ENCODE results near the gene PRKCZ. TPM values are rescaled to one million over a fixed set of nuclear protein-coding genes. Genes with fewer than 3 reads are reported as not detected.
A peak's percentile ranks its signal among the peaks of the same experiment; 100 is the strongest.

PRKCZ gene
- total and polyA plus RNA-seq, 9 of the 15 experiments (the other 6 are each of a cell fraction or from before 2014, with no cell fraction given): 0.07 to 3.1 (median 1.3) TPM

DNA sequence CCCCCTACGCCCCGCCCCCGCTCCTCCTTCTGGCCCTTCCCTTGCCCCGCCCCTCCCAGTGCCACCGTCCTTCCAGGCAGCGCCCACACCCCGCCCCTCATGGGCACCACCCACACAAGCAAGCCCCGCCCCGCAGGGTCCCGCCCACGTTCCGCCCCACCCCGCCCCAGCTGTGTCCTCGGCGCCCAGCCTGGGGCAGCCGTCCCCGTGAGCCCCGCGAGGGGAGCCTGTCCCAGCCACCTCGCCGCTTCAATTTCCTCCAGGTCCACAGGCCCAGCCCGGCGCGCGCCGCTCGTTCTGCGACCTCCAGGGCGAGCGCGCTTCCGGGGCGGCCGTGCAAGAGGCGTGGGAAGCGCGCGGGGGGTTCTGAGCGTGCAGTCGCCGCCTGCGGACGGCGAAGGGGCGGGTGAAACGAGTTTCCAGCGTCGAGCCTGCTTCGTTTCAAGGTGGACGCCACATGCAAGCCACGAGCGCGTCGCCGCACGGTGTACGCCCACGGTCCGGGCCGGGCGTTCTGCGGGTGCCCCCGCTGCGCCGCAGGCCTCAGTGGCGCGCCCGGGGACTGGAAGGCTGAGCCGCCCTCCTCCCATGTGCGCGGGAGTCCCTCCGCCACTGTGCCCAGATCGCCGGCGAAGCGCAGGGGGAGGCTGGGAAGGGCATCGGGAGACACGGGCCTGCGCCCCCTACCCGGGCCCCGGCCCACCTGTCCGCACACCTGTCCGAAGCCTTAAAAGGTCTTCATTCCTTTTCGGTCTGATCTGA is 155.2 kb downstream of the PRKCZ start (continued):
- TF ChIP-seq, protein P1, sequence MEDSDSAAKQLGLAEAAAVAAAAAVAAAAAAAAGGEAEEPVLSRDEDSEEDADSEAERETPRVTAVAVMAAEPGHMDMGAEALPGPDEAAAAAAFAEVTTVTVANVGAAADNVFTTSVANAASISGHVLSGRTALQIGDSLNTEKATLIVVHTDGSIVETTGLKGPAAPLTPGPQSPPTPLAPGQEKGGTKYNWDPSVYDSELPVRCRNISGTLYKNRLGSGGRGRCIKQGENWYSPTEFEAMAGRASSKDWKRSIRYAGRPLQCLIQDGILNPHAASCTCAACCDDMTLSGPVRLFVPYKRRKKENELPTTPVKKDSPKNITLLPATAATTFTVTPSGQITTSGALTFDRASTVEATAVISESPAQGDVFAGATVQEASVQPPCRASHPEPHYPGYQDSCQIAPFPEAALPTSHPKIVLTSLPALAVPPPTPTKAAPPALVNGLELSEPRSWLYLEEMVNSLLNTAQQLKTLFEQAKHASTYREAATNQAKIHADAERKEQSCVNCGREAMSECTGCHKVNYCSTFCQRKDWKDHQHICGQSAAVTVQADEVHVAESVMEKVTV (CRISPR knock-in tag; IDR thresholded peaks at IDR 0.05): no peak
- TF ChIP-seq MECOM (CRISPR knock-in tag; IDR thresholded peaks at IDR 0.05) (no peak), EWSR1 (IDR thresholded peaks at IDR 0.05; ENCODE audit: borderline replicate concordance, low read depth, partially characterized antibody) (no peak), GATAD2A (IDR thresholded peaks at IDR 0.05) (no peak), ASH1L (IDR thresholded peaks at IDR 0.05; ENCODE audit: borderline replicate concordance, low read depth, partially characterized antibody) (no peak), ZNF717 (CRISPR knock-in tag; IDR thresholded peaks at IDR 0.05) (no peak), NFXL1 (CRISPR knock-in tag; IDR thresholded peaks at IDR 0.05) (0 out of 2 replicates have a peak, but pooled peaks have one; percentile 46), ARID2 (IDR thresholded peaks at IDR 0.05) (no peak), RHOXF2B (CRISPR knock-in tag; conservative IDR thresholded peaks at IDR 0.05) (no peak), ZNF431 (CRISPR knock-in tag; IDR thresholded peaks at IDR 0.05) (peak; percentile 85), SMAD4 (CRISPR knock-in tag; conservative IDR thresholded peaks at IDR 0.05) (peak; percentile 87), MED1 (CRISPR knock-in tag; IDR thresholded peaks at IDR 0.05; ENCODE audit: borderline replicate concordance) (no peak)
- TF ChIP-seq, protein P2, sequence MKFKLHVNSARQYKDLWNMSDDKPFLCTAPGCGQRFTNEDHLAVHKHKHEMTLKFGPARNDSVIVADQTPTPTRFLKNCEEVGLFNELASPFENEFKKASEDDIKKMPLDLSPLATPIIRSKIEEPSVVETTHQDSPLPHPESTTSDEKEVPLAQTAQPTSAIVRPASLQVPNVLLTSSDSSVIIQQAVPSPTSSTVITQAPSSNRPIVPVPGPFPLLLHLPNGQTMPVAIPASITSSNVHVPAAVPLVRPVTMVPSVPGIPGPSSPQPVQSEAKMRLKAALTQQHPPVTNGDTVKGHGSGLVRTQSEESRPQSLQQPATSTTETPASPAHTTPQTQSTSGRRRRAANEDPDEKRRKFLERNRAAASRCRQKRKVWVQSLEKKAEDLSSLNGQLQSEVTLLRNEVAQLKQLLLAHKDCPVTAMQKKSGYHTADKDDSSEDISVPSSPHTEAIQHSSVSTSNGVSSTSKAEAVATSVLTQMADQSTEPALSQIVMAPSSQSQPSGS (CRISPR knock-in tag; IDR thresholded peaks at IDR 0.05): peak; percentile 68; the same call in 1 of the 2 replicates
- TF ChIP-seq, protein P3, sequence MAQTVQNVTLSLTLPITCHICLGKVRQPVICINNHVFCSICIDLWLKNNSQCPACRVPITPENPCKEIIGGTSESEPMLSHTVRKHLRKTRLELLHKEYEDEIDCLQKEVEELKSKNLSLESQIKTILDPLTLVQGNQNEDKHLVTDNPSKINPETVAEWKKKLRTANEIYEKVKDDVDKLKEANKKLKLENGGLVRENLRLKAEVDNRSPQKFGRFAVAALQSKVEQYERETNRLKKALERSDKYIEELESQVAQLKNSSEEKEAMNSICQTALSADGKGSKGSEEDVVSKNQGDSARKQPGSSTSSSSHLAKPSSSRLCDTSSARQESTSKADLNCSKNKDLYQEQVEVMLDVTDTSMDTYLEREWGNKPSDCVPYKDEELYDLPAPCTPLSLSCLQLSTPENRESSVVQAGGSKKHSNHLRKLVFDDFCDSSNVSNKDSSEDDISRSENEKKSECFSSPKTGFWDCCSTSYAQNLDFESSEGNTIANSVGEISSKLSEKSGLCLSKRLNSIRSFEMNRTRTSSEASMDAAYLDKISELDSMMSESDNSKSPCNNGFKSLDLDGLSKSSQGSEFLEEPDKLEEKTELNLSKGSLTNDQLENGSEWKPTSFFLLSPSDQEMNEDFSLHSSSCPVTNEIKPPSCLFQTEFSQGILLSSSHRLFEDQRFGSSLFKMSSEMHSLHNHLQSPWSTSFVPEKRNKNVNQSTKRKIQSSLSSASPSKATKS (CRISPR knock-in tag; IDR thresholded peaks at IDR 0.05): no peak
- TF ChIP-seq, protein P4, sequence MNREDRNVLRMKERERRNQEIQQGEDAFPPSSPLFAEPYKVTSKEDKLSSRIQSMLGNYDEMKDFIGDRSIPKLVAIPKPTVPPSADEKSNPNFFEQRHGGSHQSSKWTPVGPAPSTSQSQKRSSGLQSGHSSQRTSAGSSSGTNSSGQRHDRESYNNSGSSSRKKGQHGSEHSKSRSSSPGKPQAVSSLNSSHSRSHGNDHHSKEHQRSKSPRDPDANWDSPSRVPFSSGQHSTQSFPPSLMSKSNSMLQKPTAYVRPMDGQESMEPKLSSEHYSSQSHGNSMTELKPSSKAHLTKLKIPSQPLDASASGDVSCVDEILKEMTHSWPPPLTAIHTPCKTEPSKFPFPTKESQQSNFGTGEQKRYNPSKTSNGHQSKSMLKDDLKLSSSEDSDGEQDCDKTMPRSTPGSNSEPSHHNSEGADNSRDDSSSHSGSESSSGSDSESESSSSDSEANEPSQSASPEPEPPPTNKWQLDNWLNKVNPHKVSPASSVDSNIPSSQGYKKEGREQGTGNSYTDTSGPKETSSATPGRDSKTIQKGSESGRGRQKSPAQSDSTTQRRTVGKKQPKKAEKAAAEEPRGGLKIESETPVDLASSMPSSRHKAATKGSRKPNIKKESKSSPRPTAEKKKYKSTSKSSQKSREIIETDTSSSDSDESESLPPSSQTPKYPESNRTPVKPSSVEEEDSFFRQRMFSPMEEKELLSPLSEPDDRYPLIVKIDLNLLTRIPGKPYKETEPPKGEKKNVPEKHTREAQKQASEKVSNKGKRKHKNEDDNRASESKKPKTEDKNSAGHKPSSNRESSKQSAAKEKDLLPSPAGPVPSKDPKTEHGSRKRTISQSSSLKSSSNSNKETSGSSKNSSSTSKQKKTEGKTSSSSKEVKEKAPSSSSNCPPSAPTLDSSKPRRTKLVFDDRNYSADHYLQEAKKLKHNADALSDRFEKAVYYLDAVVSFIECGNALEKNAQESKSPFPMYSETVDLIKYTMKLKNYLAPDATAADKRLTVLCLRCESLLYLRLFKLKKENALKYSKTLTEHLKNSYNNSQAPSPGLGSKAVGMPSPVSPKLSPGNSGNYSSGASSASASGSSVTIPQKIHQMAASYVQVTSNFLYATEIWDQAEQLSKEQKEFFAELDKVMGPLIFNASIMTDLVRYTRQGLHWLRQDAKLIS (CRISPR knock-in tag; IDR thresholded peaks at IDR 0.05): 0 out of 2 replicates have a peak, but pooled peaks have one; percentile 58
- TF ChIP-seq, protein P5, sequence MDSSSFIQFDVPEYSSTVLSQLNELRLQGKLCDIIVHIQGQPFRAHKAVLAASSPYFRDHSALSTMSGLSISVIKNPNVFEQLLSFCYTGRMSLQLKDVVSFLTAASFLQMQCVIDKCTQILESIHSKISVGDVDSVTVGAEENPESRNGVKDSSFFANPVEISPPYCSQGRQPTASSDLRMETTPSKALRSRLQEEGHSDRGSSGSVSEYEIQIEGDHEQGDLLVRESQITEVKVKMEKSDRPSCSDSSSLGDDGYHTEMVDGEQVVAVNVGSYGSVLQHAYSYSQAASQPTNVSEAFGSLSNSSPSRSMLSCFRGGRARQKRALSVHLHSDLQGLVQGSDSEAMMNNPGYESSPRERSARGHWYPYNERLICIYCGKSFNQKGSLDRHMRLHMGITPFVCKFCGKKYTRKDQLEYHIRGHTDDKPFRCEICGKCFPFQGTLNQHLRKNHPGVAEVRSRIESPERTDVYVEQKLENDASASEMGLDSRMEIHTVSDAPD (CRISPR knock-in tag; IDR thresholded peaks at IDR 0.05): no peak
- TF ChIP-seq, protein P6, sequence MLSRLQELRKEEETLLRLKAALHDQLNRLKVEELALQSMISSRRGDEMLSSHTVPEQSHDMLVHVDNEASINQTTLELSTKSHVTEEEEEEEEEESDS (CRISPR knock-in tag; IDR thresholded peaks at IDR 0.05): no peak
